GM12873 (cell line): ENCODE measurements around the gene SINHCAF.

Experiments
- TF ChIP-seq, protein P1 (sequence below): IDR thresholded peaks from 2 replicates; pipeline ENCODE4 v1.5.1; 2012; ENCODE audit warnings: low read depth, mild to moderate bottlenecking, moderate library complexity, low read length, control low read depth; ENCODE audit not compliant: insufficient read depth; ENCODE audit errors: missing control alignments

Gene SINHCAF, protein sequence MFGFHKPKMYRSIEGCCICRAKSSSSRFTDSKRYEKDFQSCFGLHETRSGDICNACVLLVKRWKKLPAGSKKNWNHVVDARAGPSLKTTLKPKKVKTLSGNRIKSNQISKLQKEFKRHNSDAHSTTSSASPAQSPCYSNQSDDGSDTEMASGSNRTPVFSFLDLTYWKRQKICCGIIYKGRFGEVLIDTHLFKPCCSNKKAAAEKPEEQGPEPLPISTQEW

DNA sequence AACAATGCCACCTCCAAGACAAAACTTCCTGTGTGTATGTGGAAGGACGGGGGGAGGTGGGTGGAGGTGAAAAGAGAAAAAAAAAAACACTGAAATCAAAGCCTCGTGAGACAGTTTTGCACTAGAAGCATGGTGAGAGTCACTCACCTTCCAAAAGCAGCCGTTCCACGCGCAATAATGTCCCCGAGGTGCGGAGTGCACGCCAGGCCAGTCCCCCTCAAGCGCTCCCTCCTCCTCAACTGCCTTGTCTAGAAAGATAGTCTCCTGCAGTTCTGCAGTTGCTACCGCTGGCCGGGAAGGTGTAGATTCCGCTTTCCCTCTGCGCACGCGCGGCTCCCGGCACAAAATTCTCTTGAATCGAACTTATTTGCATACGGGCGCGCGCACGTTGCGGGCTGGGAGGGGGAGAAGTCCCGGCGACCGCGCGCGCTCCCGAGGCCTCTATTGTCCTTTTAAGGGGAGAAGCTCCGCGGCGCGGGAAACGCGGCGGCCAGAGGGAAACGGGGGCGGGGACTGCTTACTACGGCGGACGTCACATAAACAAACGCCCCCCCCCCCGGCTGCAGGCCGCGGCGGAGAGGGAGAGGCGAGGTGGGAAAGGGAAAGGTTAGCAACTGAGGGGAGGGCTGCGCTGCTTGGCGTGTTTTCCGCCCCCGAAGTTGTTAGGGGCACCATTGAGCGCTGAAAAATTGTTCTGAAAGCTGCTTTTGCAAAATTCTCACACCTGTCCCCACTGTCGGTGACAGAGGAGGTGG is at the start of gene SINHCAF:
Gene SINHCAF (minus strand): TSS at position 274 of the 755 bp plus-strand sequence. CDS start 27,946 bp downstream, outside the sequence.
- TF ChIP-seq, protein P1, sequence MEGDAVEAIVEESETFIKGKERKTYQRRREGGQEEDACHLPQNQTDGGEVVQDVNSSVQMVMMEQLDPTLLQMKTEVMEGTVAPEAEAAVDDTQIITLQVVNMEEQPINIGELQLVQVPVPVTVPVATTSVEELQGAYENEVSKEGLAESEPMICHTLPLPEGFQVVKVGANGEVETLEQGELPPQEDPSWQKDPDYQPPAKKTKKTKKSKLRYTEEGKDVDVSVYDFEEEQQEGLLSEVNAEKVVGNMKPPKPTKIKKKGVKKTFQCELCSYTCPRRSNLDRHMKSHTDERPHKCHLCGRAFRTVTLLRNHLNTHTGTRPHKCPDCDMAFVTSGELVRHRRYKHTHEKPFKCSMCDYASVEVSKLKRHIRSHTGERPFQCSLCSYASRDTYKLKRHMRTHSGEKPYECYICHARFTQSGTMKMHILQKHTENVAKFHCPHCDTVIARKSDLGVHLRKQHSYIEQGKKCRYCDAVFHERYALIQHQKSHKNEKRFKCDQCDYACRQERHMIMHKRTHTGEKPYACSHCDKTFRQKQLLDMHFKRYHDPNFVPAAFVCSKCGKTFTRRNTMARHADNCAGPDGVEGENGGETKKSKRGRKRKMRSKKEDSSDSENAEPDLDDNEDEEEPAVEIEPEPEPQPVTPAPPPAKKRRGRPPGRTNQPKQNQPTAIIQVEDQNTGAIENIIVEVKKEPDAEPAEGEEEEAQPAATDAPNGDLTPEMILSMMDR: no peak

DNA sequence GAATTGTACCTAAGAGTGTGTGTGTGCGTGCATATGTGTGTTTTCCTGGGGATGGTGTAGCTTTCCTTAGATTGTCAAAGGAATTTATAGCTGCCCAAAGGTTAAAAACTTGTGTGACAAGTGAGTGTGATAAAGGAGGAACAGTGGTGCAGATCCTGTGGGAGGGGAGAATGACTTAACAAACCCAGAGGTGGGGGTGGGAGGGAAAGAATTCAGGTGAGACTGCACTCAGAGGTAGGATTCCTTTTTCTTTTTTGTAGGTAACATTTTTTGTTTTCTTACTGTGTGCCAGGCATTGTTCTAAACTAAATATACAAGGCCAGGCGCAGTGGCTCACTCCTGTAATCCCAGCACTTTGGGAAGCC is 45.3 kb upstream of the SINHCAF start:
- TF ChIP-seq, protein P1: no peak

DNA sequence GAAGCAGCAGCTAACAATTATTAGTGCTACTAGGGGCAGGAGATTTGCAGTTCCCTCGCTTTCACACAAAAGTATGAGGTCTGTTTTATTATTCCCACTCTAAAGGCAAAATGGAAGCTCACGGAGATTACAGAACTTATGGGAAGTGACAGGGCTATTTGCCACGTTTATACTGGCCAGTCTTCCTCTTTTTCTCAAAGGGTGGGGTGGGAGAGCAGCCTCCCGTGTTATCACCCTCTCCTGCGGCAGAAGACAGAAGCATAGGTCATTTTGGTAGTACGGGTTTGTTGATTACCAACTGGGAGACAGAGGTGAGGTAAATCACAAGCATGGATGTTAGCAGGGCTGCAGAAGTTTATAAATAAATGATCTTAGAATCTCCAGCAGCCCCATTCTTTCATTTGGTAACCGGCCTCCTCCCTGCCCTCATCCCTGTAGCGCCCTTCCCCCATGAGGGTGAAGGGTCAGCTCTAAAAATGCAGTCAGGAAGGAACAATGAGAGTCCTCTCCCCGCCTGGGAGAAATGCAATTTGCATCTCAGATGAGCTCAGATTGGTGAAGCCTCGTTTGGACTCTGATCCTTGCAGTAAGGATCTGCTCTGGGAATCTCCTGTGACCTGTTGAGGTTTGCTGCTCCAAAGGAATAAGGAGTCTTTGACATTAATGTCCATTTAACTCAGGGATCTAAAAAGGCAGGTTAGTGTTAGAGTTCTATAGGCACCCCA is 44.7 kb upstream of the SINHCAF start:
- TF ChIP-seq, protein P1: no peak

DNA sequence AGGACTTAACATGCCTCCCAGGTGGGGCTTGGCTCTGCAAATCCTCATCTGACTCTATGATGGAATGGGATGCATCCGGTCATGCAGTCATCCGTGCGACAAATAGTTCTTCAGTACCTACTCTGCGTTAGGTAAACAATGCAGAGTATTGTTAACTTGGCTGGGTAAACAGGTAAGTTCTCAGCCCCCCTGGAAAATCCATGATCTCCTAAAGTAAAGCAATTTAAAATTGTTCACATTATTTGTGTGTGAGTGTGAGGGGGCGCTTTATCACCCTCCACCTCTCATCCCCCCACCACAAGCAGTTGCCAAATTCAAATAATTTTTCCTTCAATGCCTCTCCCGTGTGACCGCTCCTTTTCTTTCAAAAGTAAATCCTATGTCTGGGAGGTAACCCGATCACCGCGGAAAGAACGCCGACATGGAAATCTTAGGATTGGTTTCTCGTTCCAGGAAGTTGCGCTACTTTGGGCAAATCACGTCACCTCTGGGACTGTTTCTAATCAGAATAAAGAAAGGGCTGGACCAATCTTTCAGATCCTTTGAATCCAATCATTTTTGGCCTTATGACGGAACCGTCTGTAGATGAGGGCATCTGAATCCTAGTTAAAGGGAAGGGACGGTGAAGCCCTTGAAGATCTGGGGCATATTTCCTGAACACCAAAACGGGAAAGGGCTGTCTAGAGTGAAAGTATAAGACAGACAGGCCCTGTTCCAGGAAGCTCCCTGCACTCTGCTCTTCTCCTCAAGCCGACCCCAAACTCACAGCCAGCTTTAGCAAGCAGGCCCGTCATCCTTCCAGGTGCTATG is 44.0 kb upstream of the SINHCAF start:
- TF ChIP-seq, protein P1: no peak

DNA sequence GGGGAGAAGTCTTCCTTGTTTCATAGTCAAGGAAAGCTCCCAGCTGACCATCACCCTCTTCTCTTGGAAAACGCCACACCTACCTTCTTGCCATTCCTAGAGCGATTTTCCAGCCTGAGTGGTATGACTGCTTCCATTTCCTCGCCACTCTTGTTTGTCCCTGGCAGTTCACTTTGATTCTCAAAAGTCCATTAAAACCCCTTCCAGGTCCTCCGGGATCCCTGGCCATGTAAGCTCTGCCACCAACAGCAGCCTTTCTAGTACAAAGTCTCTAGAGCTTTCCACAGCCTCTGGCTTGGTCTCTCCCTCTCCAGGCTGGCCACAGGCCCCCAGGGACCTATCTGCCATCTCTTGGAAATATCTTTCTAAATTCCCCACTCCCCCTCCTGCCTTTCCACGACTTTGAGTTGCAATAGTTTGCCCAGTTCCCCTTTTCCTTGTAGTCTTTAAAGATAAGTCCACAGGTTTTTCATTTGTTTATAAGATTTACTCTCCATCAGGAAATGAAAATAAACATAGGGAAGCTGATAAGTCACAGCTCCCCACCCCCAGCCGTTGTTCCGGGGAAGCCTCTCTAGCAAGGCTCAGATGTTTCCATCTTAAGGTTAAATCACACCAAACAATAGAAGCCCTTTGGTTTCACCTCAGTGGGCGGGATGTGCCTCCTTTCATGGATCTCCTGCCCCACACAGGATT is 42.9 kb upstream of the SINHCAF start:
- TF ChIP-seq, protein P1: no peak

DNA sequence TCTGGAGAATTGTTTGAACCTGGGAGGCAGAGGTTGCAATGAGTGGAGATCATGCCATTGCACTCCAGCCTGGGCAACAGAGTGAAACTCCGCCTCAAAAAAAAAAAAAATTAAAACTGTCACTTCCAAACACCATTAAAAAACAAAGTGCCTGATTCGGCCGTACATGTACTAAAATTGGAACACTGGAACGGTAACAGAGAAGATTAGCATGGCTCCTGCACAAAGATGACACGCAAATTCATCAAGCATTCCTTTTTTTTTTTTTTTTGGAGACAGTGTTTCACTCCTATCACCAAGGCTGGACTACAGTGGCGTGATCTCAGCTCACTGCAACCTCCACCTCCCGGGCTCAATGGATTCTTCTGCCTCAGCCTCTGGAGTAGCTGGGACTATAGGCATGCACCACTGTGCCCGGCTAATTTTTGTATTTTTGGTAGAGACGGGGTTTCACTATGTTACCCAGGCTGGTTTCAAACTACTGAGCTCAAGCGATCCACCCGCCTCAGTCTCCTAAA is 40.2 kb upstream of the SINHCAF start:
- TF ChIP-seq, protein P1: no peak
